Testis (tissue), 3 donors: ENCODE results near the gene SLC35F4. TPM values are rescaled to one million over a fixed set of nuclear protein-coding genes. Genes with fewer than 3 reads are reported as not detected.

Experiments
- DNase-seq: peaks from one replicate; pipeline ENCODE4 v3.0.0-alpha.2; 2019
- H3K27ac ChIP-seq, 2 donors: fragments of 200-600 bp; sonication (generic); one replicate each; pipeline ENCODE4 v1.5.1; 2019
- H3K27me3 ChIP-seq: fragments of 200-600 bp; sonication (generic); one replicate; pipeline ENCODE4 v1.5.1; 2019
- H3K36me3 ChIP-seq: fragments of 200-600 bp; sonication (generic); one replicate; pipeline ENCODE4 v1.5.1; 2017; ENCODE audit warnings: low read depth; ENCODE audit errors: missing control alignments
- H3K4me1 ChIP-seq: fragments of 200-600 bp; sonication (generic); one replicate; pipeline ENCODE4 v1.5.1; 2019
- H3K4me3 ChIP-seq, 2 donors: fragments of 200-600 bp; sonication (generic); one replicate each; pipeline ENCODE4 v1.5.1; 2017 to 2019
- H3K9me3 ChIP-seq: fragments of 200-600 bp; sonication (generic); one replicate; pipeline ENCODE4 v1.5.1; 2017
- CTCF ChIP-seq, 3 experiments: fragments of 450-650 bp in 2 of 3; fragments of 200-600 bp in 1 of 3; sonication (generic) in 1 of 3; IDR thresholded peaks; one replicate each; pipeline ENCODE4 v1.5.1; 2016 to 2019; ENCODE audit warnings: antibody characterized with exemption in 3 of 3, mild to moderate bottlenecking in 2 of 3, moderate library complexity in 1 of 3
- POLR2A ChIP-seq: fragments of 450-650 bp; IDR thresholded peaks from one replicate; pipeline ENCODE4 v1.6.1; 2017; ENCODE audit warnings: antibody characterized with exemption, mild to moderate bottlenecking, moderate library complexity
- WGBS, 2 donors: methylation state at CpG; one replicate each; pipeline ENCODE4 v1.1.5; 2018; 5-methylcytosine and 5-hydroxymethylcytosine counted together
- intact Hi-C: fragments of 100-400 bp; cut with DNase I; formaldehyde crosslinking; loops from one replicate; pipeline ENCODE4 v1.15.1; 2023; ENCODE audit warnings: low total_unique reads
- polyA plus RNA-seq: library from polyadenylated mRNA; stranded (reverse); fragments of 350-450 nt; fragmentation: Illumina TruSeq; extraction: RNeasy Lipid Tissue Mini Kit (QIAGEN cat#74804); gene quantifications from one replicate; pipeline ENCODE4 v1.2.3, GENCODE V29; 2014; ENCODE audit warnings: low read depth, low replicate concordance; ENCODE audit not compliant: insufficient read depth
- total RNA-seq, 2 donors: library from RNA; depleted of rRNA; stranded (reverse); fragments of >200 nt; gene quantifications; one replicate each; pipeline ENCODE4 v1.2.3, GENCODE V29; 2016

Gene SLC35F4
- total and polyA plus RNA-seq, 3 donors from 2014 or later, result 0.50 to 2.8 (median 2.3) TPM

- Histone ChIP-seq H3K27ac (no peak overlapping the region), H3K9me3 (no peaks in the 10 kb centered on the region), H3K36me3 (no peaks in the 10 kb centered on the region), H3K4me3 (no peak overlapping the region), H3K27me3 (no peaks in the 10 kb centered on the region), H3K4me1 (no peaks in the 10 kb centered on the region)
- intact Hi-C loops, result no loop called here
- 61% methylated on average over 5 of the region's 5 CpGs for WGBS, 2 donors
- no peak for TF ChIP-seq CTCF (IDR thresholded peaks at IDR 0.05)
- no peak for TF ChIP-seq POLR2A
- DNase-seq, result no peak
These were observed 31.4 kb upstream of the SLC35F4 start for GRCh38 chr14:57897144-57897748.

GRCh38 chr14:57889245-57889644, 23.4 kb upstream of the SLC35F4 start:
- DNase-seq, result peak; percentile 61
- intact Hi-C loops, result no loop called here
- no peaks in the 10 kb centered on the region for H3K36me3 ChIP-seq
- H3K27me3 ChIP-seq, result no peaks in the 10 kb centered on the region
- no peaks in the 10 kb centered on the region for H3K4me1 ChIP-seq
- 56 to 100% methylated on average over 3 to 4 of the region's 4 CpGs for WGBS, 2 donors
- no peak overlapping the region for H3K27ac ChIP-seq
- TF ChIP-seq POLR2A (no peak), CTCF (IDR thresholded peaks at IDR 0.05) (no peak)
- no peaks in the 10 kb centered on the region for H3K9me3 ChIP-seq
- no peak overlapping the region for H3K4me3 ChIP-seq

GRCh38 chr14:57884175-57884574, 18.3 kb upstream of the SLC35F4 start:
- no peak for DNase-seq
- 71% methylated on average over 3 of the region's 3 CpGs for WGBS, 2 donors
- no peaks in the 10 kb centered on the region for H3K4me1 ChIP-seq
- H3K36me3 ChIP-seq, result no peaks in the 10 kb centered on the region
- H3K27ac ChIP-seq, result no peak overlapping the region
- H3K9me3 ChIP-seq, result no peaks in the 10 kb centered on the region
- H3K27me3 ChIP-seq, result no peaks in the 10 kb centered on the region
- TF ChIP-seq POLR2A (no peak), CTCF (IDR thresholded peaks at IDR 0.05) (peak in 1 of 3 experiments; percentile 24)
- no peak overlapping the region for H3K4me3 ChIP-seq
- intact Hi-C loops, result no loop called here

GRCh38 chr14:57883061-57883460, 17.2 kb upstream of the SLC35F4 start:
- no peaks in the 10 kb centered on the region for H3K9me3 ChIP-seq
- H3K4me3 ChIP-seq, result no peak overlapping the region
- intact Hi-C loops, result no loop called here
- no peaks in the 10 kb centered on the region for H3K27me3 ChIP-seq
- no peaks in the 10 kb centered on the region for H3K36me3 ChIP-seq
- no peaks in the 10 kb centered on the region for H3K4me1 ChIP-seq
- no peak overlapping the region for H3K27ac ChIP-seq
- no peak for DNase-seq
- WGBS, 2 donors, result 79 to 84% methylated on average over 7 of the region's 7 CpGs
- TF ChIP-seq POLR2A (no peak), CTCF (IDR thresholded peaks at IDR 0.05) (no peak)

GRCh38 chr14:57879516-57879915, 13.6 kb upstream of the SLC35F4 start:
- Histone ChIP-seq H3K9me3 (no peaks in the 10 kb centered on the region), H3K27ac (no peak overlapping the region), H3K27me3 (no peaks in the 10 kb centered on the region), H3K4me1 (no peaks in the 10 kb centered on the region), H3K4me3 (no peak overlapping the region), H3K36me3 (no peaks in the 10 kb centered on the region)
- 51 to 63% methylated on average over 2 of the region's 2 CpGs for WGBS, 2 donors
- TF ChIP-seq CTCF (IDR thresholded peaks at IDR 0.05) (no peak), POLR2A (no peak)
- intact Hi-C loops, result no loop called here
- DNase-seq, result no peak
